Parathyroid adenoma (tissue), 2 donors: Measurements from ENCODE around the gene GLB1L3.

Experiments
- H2AFZ ChIP-seq: fragments of 300-600 bp; sonication (generic); one replicate; pipeline ENCODE4 v1.7.0; 2017; ENCODE audit warnings: antibody characterized with exemption, mild to moderate bottlenecking
- H3K27ac ChIP-seq: fragments of 300-600 bp; sonication (generic); one replicate; pipeline ENCODE4 v1.7.0; 2017
- H3K27me3 ChIP-seq: fragments of 300-600 bp; sonication (generic); one replicate; pipeline ENCODE4 v1.7.0; 2017; ENCODE audit warnings: low read length; ENCODE audit not compliant: control insufficient read depth, insufficient read depth
- H3K36me3 ChIP-seq: fragments of 300-600 bp; sonication (generic); one replicate; pipeline ENCODE4 v1.7.0; 2017; ENCODE audit warnings: low read length; ENCODE audit not compliant: control insufficient read depth, insufficient read depth
- H3K4me1 ChIP-seq: fragments of 300-600 bp; sonication (generic); one replicate; pipeline ENCODE4 v1.7.0; 2017; ENCODE audit warnings: control low read depth
- H3K4me2 ChIP-seq: fragments of 300-600 bp; sonication (generic); one replicate; pipeline ENCODE4 v1.7.0; 2017; ENCODE audit warnings: low read length
- H3K4me3 ChIP-seq: fragments of 300-600 bp; sonication (generic); one replicate; pipeline ENCODE4 v1.7.0; 2017; ENCODE audit warnings: low read depth, low read length
- H3K79me2 ChIP-seq: fragments of 300-600 bp; sonication (generic); one replicate; pipeline ENCODE4 v1.7.0; 2017; ENCODE audit warnings: control low read depth
- H3K9ac ChIP-seq: fragments of 300-600 bp; sonication (generic); one replicate; pipeline ENCODE4 v1.7.0; 2017; ENCODE audit warnings: mild to moderate bottlenecking
- H3K9me3 ChIP-seq: fragments of 300-600 bp; sonication (generic); one replicate; pipeline ENCODE4 v1.7.0; 2017; ENCODE audit warnings: low read length; ENCODE audit not compliant: control insufficient read depth
- TF ChIP-seq, protein P1 (sequence below): fragments of 300-600 bp; sonication (generic); IDR thresholded peaks from one replicate; pipeline ENCODE4 v1.7.0; 2017; ENCODE audit warnings: antibody characterized with exemption, mild to moderate bottlenecking
- donor health status: primary hyperparathyroidism.

The GLB1L3 gene

DNA sequence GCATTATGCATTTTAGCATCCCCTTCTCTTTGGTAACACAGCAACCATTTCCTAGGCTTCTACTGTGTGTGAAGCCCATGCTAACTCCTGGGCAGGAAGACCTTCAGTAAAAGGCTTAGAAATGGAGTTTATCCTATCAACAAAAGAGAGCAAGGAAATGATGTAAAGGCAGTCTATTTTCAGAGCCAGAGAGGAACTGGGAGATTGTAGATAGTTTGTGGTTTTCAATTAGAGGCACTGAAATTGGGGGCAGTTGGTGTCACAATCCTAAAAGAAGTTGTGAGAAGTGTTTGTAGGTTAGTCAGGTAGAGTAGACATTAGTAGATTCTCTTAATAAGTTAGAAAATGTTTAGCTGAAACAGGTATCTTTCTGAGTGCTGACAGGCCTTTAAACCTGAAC is 15.7 kb upstream of the GLB1L3 start:
- H3K36me3 ChIP-seq: no peaks in the 10 kb centered on the region
- TF ChIP-seq, protein P1, sequence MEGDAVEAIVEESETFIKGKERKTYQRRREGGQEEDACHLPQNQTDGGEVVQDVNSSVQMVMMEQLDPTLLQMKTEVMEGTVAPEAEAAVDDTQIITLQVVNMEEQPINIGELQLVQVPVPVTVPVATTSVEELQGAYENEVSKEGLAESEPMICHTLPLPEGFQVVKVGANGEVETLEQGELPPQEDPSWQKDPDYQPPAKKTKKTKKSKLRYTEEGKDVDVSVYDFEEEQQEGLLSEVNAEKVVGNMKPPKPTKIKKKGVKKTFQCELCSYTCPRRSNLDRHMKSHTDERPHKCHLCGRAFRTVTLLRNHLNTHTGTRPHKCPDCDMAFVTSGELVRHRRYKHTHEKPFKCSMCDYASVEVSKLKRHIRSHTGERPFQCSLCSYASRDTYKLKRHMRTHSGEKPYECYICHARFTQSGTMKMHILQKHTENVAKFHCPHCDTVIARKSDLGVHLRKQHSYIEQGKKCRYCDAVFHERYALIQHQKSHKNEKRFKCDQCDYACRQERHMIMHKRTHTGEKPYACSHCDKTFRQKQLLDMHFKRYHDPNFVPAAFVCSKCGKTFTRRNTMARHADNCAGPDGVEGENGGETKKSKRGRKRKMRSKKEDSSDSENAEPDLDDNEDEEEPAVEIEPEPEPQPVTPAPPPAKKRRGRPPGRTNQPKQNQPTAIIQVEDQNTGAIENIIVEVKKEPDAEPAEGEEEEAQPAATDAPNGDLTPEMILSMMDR: no peak
- H3K4me2 ChIP-seq: no peak overlapping the region
- no peak overlapping the region for H3K27ac ChIP-seq
- H3K9ac ChIP-seq: no peak overlapping the region
- H3K4me1 ChIP-seq: no peaks in the 10 kb centered on the region
- no peaks in the 10 kb centered on the region for H3K9me3 ChIP-seq
- H3K79me2 ChIP-seq: no peaks in the 10 kb centered on the region
- no peaks in the 10 kb centered on the region for H3K27me3 ChIP-seq
- H3K4me3 ChIP-seq: no peak overlapping the region
- no peak overlapping the region for H2AFZ ChIP-seq

DNA sequence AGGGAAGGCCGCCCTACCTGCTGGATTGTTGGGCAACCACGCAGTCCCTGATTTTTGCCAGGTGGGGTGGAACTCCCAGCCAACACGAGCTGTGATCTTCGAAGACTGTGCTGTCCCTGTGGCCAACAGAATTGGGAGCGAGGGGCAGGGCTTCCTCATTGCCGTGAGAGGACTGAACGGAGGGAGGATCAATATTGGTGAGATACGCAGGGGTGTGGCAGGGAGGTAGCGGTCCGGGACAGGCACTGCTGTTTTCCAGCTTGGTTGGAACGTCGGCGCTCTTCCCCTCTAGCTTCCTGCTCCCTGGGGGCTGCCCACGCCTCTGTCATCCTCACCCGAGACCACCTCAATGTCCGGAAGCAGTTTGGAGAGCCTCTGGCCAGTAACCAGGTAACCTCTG is 15.2 kb upstream of the GLB1L3 start:
- Histone ChIP-seq H3K27ac (no peak overlapping the region), H3K36me3 (no peaks in the 10 kb centered on the region), H3K9me3 (no peaks in the 10 kb centered on the region), H3K4me2 (no peak overlapping the region), H3K27me3 (no peaks in the 10 kb centered on the region), H3K9ac (no peak overlapping the region), H3K79me2 (no peaks in the 10 kb centered on the region), H2AFZ (no peak overlapping the region), H3K4me1 (no peaks in the 10 kb centered on the region), H3K4me3 (no peak overlapping the region)
- TF ChIP-seq, protein P1: no peak

DNA sequence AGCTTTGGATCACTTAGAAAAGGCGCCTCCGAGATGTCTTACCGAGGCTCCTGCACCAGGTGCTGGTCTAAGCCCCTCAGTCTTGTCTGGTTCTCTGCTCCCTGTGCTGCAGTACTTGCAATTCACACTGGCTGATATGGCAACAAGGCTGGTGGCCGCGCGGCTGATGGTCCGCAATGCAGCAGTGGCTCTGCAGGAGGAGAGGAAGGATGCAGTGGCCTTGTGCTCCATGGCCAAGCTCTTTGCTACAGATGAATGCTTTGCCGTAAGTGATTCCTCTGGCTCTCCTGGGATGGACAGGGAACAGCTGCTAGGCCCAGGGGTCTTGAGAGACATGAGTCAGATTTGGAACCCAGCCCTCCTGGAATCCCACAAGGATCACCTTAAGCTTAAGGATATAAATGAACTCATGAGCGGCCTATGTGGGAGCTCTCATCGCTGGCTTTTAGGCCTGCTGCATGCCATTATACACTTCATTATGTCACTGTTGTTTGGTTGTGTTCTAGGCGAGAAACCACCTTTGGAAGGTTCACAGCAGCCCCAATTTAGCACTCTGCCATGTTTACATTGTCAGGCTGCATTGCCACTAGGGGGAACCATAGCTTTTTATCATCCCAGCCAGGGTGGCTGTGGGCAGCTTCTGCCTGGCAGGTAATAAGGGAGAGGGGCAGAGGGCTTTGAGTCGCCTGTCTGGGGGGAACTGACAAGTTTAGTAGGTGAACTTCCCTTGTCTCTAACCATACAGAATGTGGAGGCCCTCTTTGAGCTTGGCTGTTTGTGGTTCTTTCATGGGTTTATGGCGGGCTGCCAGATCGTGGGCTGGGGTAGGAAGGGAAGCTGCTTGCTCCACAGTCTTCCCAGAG is 14.3 kb upstream of the GLB1L3 start:
- H3K4me2 ChIP-seq: no peak overlapping the region

DNA sequence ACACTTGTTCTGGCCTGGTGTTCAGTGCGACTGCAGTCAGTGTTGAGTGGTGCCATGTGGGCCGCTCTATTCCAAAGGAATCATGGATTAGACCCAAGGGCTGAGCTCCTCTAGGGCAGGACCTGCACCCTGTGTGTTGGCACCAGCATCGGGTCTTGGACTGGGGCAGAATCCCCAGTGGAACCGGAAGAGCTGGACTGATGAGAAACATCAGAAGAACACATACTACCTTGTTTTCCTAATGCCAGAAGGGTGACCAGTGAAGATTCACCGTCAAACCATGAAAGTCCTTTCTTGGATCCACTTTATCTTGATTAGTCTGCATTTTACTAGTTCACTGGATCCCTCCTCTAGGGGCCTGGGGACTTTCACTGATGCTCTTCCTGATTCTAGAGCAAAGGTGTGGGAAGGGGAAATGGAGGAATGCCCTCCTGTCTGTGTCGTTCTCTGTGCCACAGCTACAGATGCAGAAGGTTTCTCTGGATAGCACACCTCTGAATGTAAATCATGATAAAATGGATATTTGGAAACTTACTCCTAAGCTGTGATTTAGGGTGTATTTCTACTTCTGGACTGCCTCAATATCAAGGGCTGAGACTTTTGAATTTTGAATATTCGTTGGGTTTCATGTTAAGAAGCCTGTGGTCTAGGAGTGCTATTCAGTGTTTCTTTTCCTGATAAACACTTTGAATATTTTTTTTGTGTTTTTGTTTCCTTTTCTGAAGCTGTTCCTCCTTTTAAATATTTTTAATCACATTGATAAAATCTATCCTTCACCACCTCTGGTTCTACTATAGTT is 11.0 kb upstream of the GLB1L3 start:
- Histone ChIP-seq H3K4me2 (no peak overlapping the region), H3K9me3 (no peaks in the 10 kb centered on the region), H3K27ac (no peak overlapping the region), H3K79me2 (no peaks in the 10 kb centered on the region), H3K27me3 (no peaks in the 10 kb centered on the region), H2AFZ (no peak overlapping the region), H3K9ac (no peak overlapping the region), H3K4me1 (no peaks in the 10 kb centered on the region), H3K36me3 (no peaks in the 10 kb centered on the region), H3K4me3 (no peak overlapping the region)
- TF ChIP-seq, protein P1: no peak

More for the DNA sequence above, 14.3 kb upstream of the GLB1L3 start:
- Histone ChIP-seq H2AFZ (no peak overlapping the region), H3K4me1 (no peaks in the 10 kb centered on the region), H3K27me3 (no peaks in the 10 kb centered on the region), H3K36me3 (no peaks in the 10 kb centered on the region), H3K27ac (no peak overlapping the region), H3K4me3 (no peak overlapping the region), H3K79me2 (no peaks in the 10 kb centered on the region), H3K9ac (no peak overlapping the region), H3K9me3 (no peaks in the 10 kb centered on the region)
- TF ChIP-seq, protein P1: peak; percentile 22
